GM12874 (cell line): ENCODE measurements around the gene ADAMTS8.
A peak's percentile ranks its signal among the peaks of the same experiment; 100 is the strongest.

ENCODE experiments used
- TF ChIP-seq, protein P1 (sequence below): IDR thresholded peaks from 2 replicates; pipeline ENCODE4 v1.5.1; 2011; ENCODE audit warnings: low read depth, mild to moderate bottlenecking, control low read depth, low read length, moderate library complexity; ENCODE audit not compliant: insufficient read depth

ADAMTS8 gene

GRCh38 chr11:130388607-130389205 lies 39.7 kb downstream of the ADAMTS8 start:
- TF ChIP-seq, protein P1, sequence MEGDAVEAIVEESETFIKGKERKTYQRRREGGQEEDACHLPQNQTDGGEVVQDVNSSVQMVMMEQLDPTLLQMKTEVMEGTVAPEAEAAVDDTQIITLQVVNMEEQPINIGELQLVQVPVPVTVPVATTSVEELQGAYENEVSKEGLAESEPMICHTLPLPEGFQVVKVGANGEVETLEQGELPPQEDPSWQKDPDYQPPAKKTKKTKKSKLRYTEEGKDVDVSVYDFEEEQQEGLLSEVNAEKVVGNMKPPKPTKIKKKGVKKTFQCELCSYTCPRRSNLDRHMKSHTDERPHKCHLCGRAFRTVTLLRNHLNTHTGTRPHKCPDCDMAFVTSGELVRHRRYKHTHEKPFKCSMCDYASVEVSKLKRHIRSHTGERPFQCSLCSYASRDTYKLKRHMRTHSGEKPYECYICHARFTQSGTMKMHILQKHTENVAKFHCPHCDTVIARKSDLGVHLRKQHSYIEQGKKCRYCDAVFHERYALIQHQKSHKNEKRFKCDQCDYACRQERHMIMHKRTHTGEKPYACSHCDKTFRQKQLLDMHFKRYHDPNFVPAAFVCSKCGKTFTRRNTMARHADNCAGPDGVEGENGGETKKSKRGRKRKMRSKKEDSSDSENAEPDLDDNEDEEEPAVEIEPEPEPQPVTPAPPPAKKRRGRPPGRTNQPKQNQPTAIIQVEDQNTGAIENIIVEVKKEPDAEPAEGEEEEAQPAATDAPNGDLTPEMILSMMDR, result no peak

GRCh38 chr11:130386056-130386455 lies 42.4 kb downstream of the ADAMTS8 start:
- TF ChIP-seq, protein P1, result no peak

DNA sequence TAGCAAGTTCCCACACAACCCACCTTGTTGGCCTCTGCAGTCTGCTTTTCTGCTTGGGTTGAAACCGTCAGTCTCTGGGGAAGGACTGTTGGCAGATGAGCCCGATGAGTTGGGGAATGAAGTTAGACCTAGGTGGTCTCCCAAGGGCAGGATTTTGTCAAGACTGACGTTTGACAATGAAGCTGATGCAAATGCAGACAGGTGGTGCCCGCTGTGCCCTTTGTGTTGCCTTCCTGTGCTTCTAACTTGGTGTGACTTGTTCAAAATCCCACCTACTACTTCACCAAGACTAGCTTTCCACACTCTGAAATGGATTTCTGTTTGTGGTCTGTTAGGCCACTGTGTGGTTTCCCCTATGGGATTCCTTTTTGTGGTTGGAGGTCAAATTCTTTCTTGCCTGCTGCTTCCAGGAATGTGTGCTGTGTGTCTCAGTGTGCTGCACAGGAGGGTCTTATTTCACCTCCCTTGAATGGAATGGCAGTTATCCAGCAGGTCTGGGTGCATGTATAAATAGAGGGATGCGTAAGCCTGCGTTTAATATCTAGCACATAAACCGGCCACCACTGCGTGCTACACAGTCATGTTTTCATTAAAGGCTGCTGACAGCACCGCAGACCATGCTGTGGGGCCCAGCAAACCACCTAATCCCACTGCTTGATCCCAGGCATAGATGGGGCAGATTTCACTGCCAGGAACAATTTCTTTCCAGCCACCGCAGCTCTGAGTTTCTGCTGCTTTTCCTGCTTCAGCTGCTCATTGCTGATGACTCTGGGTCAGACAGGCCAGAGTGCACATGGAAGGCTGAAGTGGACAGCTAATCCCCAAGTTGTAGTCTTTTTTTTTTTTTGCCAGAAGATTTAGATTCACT lies 44.8 kb downstream of the ADAMTS8 start:
- TF ChIP-seq, protein P1, result no peak

GRCh38 chr11:130381317-130381716 lies 47.1 kb downstream of the ADAMTS8 start:
- TF ChIP-seq, protein P1, result no peak

DNA sequence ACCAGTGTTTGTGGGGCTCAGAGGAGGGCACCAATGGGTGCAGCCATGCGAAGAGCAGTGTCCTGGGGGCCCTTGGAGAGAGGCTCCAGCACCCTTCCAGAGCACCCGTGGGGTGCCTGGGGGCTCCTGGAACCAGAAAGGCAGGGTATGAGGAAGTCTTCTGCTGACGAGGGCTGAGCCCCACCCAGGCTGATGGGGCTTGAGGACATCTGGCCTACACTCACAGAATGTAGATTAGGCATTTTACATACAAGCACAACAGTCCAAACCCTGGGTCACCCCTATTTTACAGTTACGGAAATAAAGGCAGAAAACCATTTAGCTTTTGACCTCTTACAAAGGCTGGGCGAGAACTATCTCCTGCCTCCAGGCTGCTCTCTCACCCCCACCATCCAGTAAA lies 47.6 kb downstream of the ADAMTS8 start:
- TF ChIP-seq, protein P1, result no peak

GRCh38 chr11:130379276-130379675 lies 49.1 kb downstream of the ADAMTS8 start:
- TF ChIP-seq, protein P1, result no peak

DNA sequence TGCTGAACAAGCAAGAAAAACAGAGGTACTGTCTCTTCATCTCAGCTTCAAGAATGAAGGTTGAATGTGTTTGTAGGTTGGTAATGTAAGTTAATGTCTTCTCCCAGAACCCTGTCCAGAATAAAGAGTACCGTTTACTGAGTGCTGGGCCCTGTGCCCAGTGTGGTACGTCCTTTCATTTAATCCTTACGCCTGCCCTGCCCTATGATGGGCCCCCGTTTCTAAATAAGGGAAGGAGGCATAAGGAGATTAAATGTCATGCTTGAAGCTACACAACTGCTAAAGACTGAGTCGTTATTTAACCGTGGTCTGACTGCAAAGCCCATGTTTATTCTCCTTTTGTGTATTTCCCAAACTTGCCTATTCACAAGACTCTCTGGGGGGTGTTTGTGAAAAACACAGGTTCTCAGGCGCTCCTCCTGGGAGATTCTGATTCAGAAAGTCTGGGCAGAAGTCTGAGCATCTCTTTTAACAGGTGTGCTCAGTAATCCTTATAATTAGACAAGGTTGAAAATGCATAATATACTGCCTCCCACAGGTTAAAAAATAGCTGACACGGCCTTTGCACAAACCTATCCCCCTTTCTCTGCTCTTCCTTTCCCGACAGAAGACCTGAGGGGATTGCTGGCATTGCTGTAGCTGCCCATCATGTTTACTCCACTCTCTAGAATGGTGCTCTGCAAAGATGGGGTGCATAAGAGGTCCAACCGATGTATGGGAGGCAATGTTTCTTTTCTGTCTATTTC lies 57.4 kb downstream of the ADAMTS8 start:
- TF ChIP-seq, protein P1, result peak; percentile 35
